HG02571 (cell line): ENCODE results near the gene LENG1.

Experiments
- ATAC-seq: cut with Tn5 transposase; IDR thresholded peaks from one replicate; pipeline ENCODE4 v1.9.1; 2021; ENCODE audit warnings: mild to moderate bottlenecking, moderate library complexity; ENCODE audit not compliant: unreplicated experiment

The LENG1 gene

GRCh38 chr19:54165222-54165621 lies 5.7 kb upstream of the LENG1 start:
- no peak for ATAC-seq

GRCh38 chr19:54164369-54165068 lies 5.0 kb upstream of the LENG1 start:
- no peak for ATAC-seq

GRCh38 chr19:54162884-54163283 lies 3.4 kb upstream of the LENG1 start:
- no peak for ATAC-seq

GRCh38 chr19:54162241-54162805 lies 2.8 kb upstream of the LENG1 start:
- ATAC-seq: no peak

- ATAC-seq: no peak
These were observed 1.3 kb upstream of the LENG1 start for GRCh38 chr19:54160854-54161253.

- no peak for ATAC-seq
These were observed 776 bp upstream of the LENG1 start for GRCh38 chr19:54160182-54160811.

GRCh38 chr19:54158812-54159351 lies 639 bp downstream of the LENG1 start:
- no peak for ATAC-seq

- no peak for ATAC-seq
These were observed 2.6 kb downstream of the LENG1 start for GRCh38 chr19:54156953-54157352.

GRCh38 chr19:54156490-54156889 lies 3.0 kb downstream of the LENG1 start:
- no peak for ATAC-seq

- no peak for ATAC-seq
These were observed 3.8 kb downstream of the LENG1 start for GRCh38 chr19:54155694-54156093.

- ATAC-seq: no peak
These were observed 4.7 kb downstream of the LENG1 start for GRCh38 chr19:54154603-54155345.

- ATAC-seq: no peak
These were observed 5.7 kb downstream of the LENG1 start for GRCh38 chr19:54153731-54154326.

GRCh38 chr19:54152878-54153524 lies 6.5 kb downstream of the LENG1 start:
- no peak for ATAC-seq

GRCh38 chr19:54152267-54152666 lies 7.3 kb downstream of the LENG1 start:
- ATAC-seq: no peak

GRCh38 chr19:54151362-54152035 lies 8.0 kb downstream of the LENG1 start:
- ATAC-seq: no peak

GRCh38 chr19:54149021-54149812 lies 10.3 kb downstream of the LENG1 start:
- ATAC-seq: no peak

- no peak for ATAC-seq
These were observed 11.4 kb downstream of the LENG1 start for GRCh38 chr19:54148158-54148557.

GRCh38 chr19:54147676-54148075 lies 11.8 kb downstream of the LENG1 start:
- no peak for ATAC-seq

- no peak for ATAC-seq
These were observed 13.9 kb downstream of the LENG1 start for GRCh38 chr19:54145541-54146158.
